Measurements from ENCODE around the gene USH2A. TPM values are rescaled to one million over a fixed set of nuclear protein-coding genes. Genes with fewer than 3 reads are reported as not detected.

The USH2A gene
- polyA plus RNA-seq, 3 donors = not detected

DNA sequence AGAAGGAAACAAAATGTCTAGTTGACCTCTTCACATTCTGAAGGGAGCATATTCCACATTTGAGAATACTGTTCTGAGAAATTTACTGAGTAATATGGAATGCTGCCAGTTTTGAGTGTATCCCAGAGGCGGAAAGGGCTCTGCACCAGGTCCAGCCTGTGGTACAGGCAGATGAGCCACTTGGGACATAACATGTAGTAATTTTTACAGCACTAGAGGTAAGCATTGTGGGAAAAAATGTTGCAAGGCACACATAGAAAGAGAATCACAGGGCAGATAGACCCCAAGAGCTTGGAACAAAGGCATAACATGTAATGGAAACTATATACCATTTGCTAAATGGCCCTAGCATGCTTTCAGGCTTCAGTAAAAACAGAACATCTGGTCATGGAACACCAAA is 228.5 kb downstream of the USH2A start:
- H3K4me1 ChIP-seq (ENCODE audit: control insufficient read depth in 1 of 2, insufficient read depth in 2 of 2, low read length in 2 of 2) = no peaks in the 10 kb centered on the region
- H3K9me3 Mint-ChIP-seq = peaks cover 0 to 2% (median 0%) of the 10 kb centered on the region in 7 donors
- no peaks in the 10 kb centered on the region for H4K20me1 ChIP-seq (ENCODE audit: insufficient read depth, low read length)
- intact Hi-C loops (cut with micrococcal nuclease) = no loop called here
- no peak overlapping the region for H3K9ac ChIP-seq (ENCODE audit: insufficient read depth, low read length, poor library complexity, severe bottlenecking)
- H3K36me3 ChIP-seq (replicated peaks in 1 of 2; ENCODE audit: control insufficient read depth in 1 of 2, insufficient read depth in 2 of 2, low read length in 2 of 2) = no peaks in the 10 kb centered on the region
- no peak overlapping the region for H3K27ac Mint-ChIP-seq
- no peaks in the 10 kb centered on the region for H3K27me3 Mint-ChIP-seq (ENCODE audit: low read depth in 3 of 3)
- H3K4me3 ChIP-seq (replicated peaks in 1 of 3; ENCODE audit: low read depth in 2 of 3, low read length in 3 of 3) = no peak overlapping the region
- no peak for DNase-seq
- no peaks in the 10 kb centered on the region for H3K27me3 ChIP-seq (ENCODE audit: control insufficient read depth in 2 of 2, insufficient read depth in 2 of 2, low read length in 2 of 2)
- H3K27ac ChIP-seq (ENCODE audit: low read depth in 1 of 2, low read length in 2 of 2) = no peak overlapping the region
- 67% methylated on average over 1 of the region's 1 CpG for WGBS (ENCODE audit: insufficient coverage)
- no peaks in the 10 kb centered on the region for H3K4me1 Mint-ChIP-seq
- no peaks in the 10 kb centered on the region for H3K36me3 Mint-ChIP-seq
- H3K9me3 ChIP-seq (replicated peaks in 1 of 2; ENCODE audit: control insufficient read depth in 1 of 2, insufficient read depth in 1 of 2, low read length in 2 of 2) = no peaks in the 10 kb centered on the region
- no peak overlapping the region for H3K4me2 ChIP-seq (replicated peaks; ENCODE audit: extremely low read depth, low read length, poor library complexity, severe bottlenecking)
- no peak overlapping the region for H2AFZ ChIP-seq (ENCODE audit: insufficient read depth, low read depth, low read length, poor library complexity, severe bottlenecking)
- TF ChIP-seq, protein P1, sequence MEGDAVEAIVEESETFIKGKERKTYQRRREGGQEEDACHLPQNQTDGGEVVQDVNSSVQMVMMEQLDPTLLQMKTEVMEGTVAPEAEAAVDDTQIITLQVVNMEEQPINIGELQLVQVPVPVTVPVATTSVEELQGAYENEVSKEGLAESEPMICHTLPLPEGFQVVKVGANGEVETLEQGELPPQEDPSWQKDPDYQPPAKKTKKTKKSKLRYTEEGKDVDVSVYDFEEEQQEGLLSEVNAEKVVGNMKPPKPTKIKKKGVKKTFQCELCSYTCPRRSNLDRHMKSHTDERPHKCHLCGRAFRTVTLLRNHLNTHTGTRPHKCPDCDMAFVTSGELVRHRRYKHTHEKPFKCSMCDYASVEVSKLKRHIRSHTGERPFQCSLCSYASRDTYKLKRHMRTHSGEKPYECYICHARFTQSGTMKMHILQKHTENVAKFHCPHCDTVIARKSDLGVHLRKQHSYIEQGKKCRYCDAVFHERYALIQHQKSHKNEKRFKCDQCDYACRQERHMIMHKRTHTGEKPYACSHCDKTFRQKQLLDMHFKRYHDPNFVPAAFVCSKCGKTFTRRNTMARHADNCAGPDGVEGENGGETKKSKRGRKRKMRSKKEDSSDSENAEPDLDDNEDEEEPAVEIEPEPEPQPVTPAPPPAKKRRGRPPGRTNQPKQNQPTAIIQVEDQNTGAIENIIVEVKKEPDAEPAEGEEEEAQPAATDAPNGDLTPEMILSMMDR (IDR thresholded peaks at IDR 0.05) = no peak
- no peaks in the 10 kb centered on the region for H3K79me2 ChIP-seq (ENCODE audit: insufficient read depth, low read length)
- no peak overlapping the region for H3K4me3 Mint-ChIP-seq

DNA sequence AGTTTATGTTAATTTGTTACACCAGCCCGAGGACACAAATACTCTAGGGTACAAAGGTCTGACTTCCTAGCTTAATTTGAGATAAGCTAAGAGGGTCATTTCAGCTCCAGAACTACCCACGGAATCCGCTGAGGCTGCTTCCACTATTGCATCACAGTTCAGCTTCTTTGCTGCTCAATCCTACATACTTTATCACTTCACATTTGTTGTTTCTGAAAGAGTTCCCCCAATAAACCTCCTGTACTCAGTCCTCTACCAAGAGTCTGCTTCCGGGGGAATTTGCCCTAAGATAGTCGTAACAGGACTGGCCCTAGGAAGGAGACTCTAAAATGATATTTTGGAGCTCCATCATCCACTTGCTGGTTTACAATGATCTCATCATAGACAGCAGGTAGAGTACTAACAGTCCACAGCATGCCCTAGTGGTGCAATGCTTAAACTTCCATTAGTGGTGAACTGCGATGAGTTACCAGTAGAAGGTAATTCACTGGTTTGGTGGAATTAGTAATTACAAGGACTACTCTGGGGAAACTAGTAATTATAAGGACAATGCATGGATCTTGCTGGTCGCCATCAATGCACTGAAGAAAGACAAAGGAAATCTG is 229.3 kb downstream of the USH2A start:
- H3K4me3 Mint-ChIP-seq = no peak overlapping the region
- no peaks in the 10 kb centered on the region for H3K27me3 Mint-ChIP-seq (ENCODE audit: low read depth in 3 of 3)
- H3K36me3 Mint-ChIP-seq = no peaks in the 10 kb centered on the region
- no peak overlapping the region for H3K27ac ChIP-seq (ENCODE audit: low read depth in 1 of 2, low read length in 2 of 2)
- H3K4me3 ChIP-seq (replicated peaks in 1 of 3; ENCODE audit: low read depth in 2 of 3, low read length in 3 of 3) = no peak overlapping the region
- no peaks in the 10 kb centered on the region for H3K4me1 Mint-ChIP-seq
- H3K9me3 ChIP-seq (replicated peaks in 1 of 2; ENCODE audit: control insufficient read depth in 1 of 2, insufficient read depth in 1 of 2, low read length in 2 of 2) = no peaks in the 10 kb centered on the region
- no peak for DNase-seq
- no peak overlapping the region for H2AFZ ChIP-seq (ENCODE audit: insufficient read depth, low read depth, low read length, poor library complexity, severe bottlenecking)
- no peaks in the 10 kb centered on the region for H3K36me3 ChIP-seq (replicated peaks in 1 of 2; ENCODE audit: control insufficient read depth in 1 of 2, insufficient read depth in 2 of 2, low read length in 2 of 2)
- no peak overlapping the region for H3K4me2 ChIP-seq (replicated peaks; ENCODE audit: extremely low read depth, low read length, poor library complexity, severe bottlenecking)
- H3K9ac ChIP-seq (ENCODE audit: insufficient read depth, low read length, poor library complexity, severe bottlenecking) = no peak overlapping the region
- H4K20me1 ChIP-seq (ENCODE audit: insufficient read depth, low read length) = no peaks in the 10 kb centered on the region
- H3K9me3 Mint-ChIP-seq = peaks cover 0 to 2% (median 0%) of the 10 kb centered on the region in 7 donors
- no peak overlapping the region for H3K27ac Mint-ChIP-seq
- no peaks in the 10 kb centered on the region for H3K4me1 ChIP-seq (ENCODE audit: control insufficient read depth in 1 of 2, insufficient read depth in 2 of 2, low read length in 2 of 2)
- 89% methylated on average over 4 of the region's 7 CpGs for WGBS (ENCODE audit: insufficient coverage)
- intact Hi-C loops (cut with micrococcal nuclease) = no loop called here
- TF ChIP-seq, protein P1 (IDR thresholded peaks at IDR 0.05) = no peak
- no peaks in the 10 kb centered on the region for H3K79me2 ChIP-seq (ENCODE audit: insufficient read depth, low read length)
- H3K27me3 ChIP-seq (ENCODE audit: control insufficient read depth in 2 of 2, insufficient read depth in 2 of 2, low read length in 2 of 2) = no peaks in the 10 kb centered on the region
